ENCODE data around the gene SAMD11. TPM values are rescaled to one million over a fixed set of nuclear protein-coding genes. Genes with fewer than 3 reads are reported as not detected.

The SAMD11 gene
- polyA plus RNA-seq, 3 donors from 2014 or later, result 0.14 TPM; not detected in 2

- H3K9me3 Mint-ChIP-seq, result no peaks in the 10 kb centered on the region
- H3K27ac Mint-ChIP-seq, result no peak overlapping the region
- H3K36me3 Mint-ChIP-seq, result no peaks in the 10 kb centered on the region
- peaks cover 7 to 8% (median 7%) of the 10 kb centered on the region in 3 donors for H3K27me3 Mint-ChIP-seq (ENCODE audit: low read depth in 3 of 3)
- no peak for DNase-seq
- no peak overlapping the region for H3K4me3 Mint-ChIP-seq
- peaks cover 0 to 7% of the 10 kb centered on the region in 2 donors for H3K4me1 Mint-ChIP-seq
Measured at GRCh38 chr1:917466-918091, 6.1 kb upstream of the SAMD11 start.

GRCh38 chr1:918353-918752 is 5.4 kb upstream of the SAMD11 start:
- no peak for DNase-seq
- peaks cover 9 to 12% (median 10%) of the 10 kb centered on the region in 3 donors for H3K27me3 Mint-ChIP-seq (ENCODE audit: low read depth in 3 of 3)
- H3K36me3 Mint-ChIP-seq, result no peaks in the 10 kb centered on the region
- H3K27ac Mint-ChIP-seq, result no peak overlapping the region
- H3K4me3 Mint-ChIP-seq, result no peak overlapping the region
- no peaks in the 10 kb centered on the region for H3K9me3 Mint-ChIP-seq
- peaks cover 4 to 11% of the 10 kb centered on the region in 2 donors for H3K4me1 Mint-ChIP-seq

GRCh38 chr1:918843-919242 is 4.9 kb upstream of the SAMD11 start:
- Mint-ChIP-seq H3K4me1 (peaks cover 6 to 12% of the 10 kb centered on the region in 2 donors), H3K27ac (no peak overlapping the region), H3K4me3 (no peak overlapping the region), H3K27me3 (ENCODE audit: low read depth in 3 of 3) (peaks cover 10 to 13% (median 12%) of the 10 kb centered on the region in 3 donors), H3K36me3 (no peaks in the 10 kb centered on the region), H3K9me3 (no peaks in the 10 kb centered on the region)
- DNase-seq, result no peak

GRCh38 chr1:919271-919872 is 4.4 kb upstream of the SAMD11 start:
- H3K36me3 Mint-ChIP-seq, result no peaks in the 10 kb centered on the region
- peaks cover 10 to 13% (median 12%) of the 10 kb centered on the region in 3 donors for H3K27me3 Mint-ChIP-seq (ENCODE audit: low read depth in 3 of 3)
- H3K9me3 Mint-ChIP-seq, result no peaks in the 10 kb centered on the region
- H3K4me3 Mint-ChIP-seq, result no peak overlapping the region
- no peak for DNase-seq
- peaks cover 6 to 12% of the 10 kb centered on the region in 2 donors for H3K4me1 Mint-ChIP-seq
- no peak overlapping the region for H3K27ac Mint-ChIP-seq

- Mint-ChIP-seq H3K9me3 (no peaks in the 10 kb centered on the region), H3K36me3 (no peaks in the 10 kb centered on the region), H3K27me3 (ENCODE audit: low read depth in 3 of 3) (peaks cover 10 to 13% (median 12%) of the 10 kb centered on the region in 3 donors), H3K4me3 (no peak overlapping the region), H3K4me1 (peaks cover 6 to 13% of the 10 kb centered on the region in 2 donors), H3K27ac (no peak overlapping the region)
- no peak for DNase-seq
Measured at GRCh38 chr1:920010-920409, 3.7 kb upstream of the SAMD11 start.

- H3K9me3 Mint-ChIP-seq, result no peaks in the 10 kb centered on the region
- H3K4me3 Mint-ChIP-seq, result no peak overlapping the region
- H3K4me1 Mint-ChIP-seq, result peaks cover 6 to 13% of the 10 kb centered on the region in 2 donors
- DNase-seq, result no peak
- no peaks in the 10 kb centered on the region for H3K36me3 Mint-ChIP-seq
- no peak overlapping the region for H3K27ac Mint-ChIP-seq
- peaks cover 10 to 13% (median 12%) of the 10 kb centered on the region in 3 donors for H3K27me3 Mint-ChIP-seq (ENCODE audit: low read depth in 3 of 3)
Measured at GRCh38 chr1:920521-920920, 3.2 kb upstream of the SAMD11 start.

GRCh38 chr1:921011-921837 is 2.5 kb upstream of the SAMD11 start:
- H3K4me1 Mint-ChIP-seq, result peaks cover 6 to 13% of the 10 kb centered on the region in 2 donors
- H3K27me3 Mint-ChIP-seq (ENCODE audit: low read depth in 3 of 3), result peaks cover 12 to 18% (median 12%) of the 10 kb centered on the region in 3 donors
- peak in 1 of 3 donors; percentile 26 for DNase-seq
- no peak overlapping the region for H3K27ac Mint-ChIP-seq
- H3K36me3 Mint-ChIP-seq, result no peaks in the 10 kb centered on the region
- H3K4me3 Mint-ChIP-seq, result peak overlapping the region in 4 of 5 donors; percentile 5 to 53 (median 30)
- H3K9me3 Mint-ChIP-seq, result no peaks in the 10 kb centered on the region

- peaks cover 8 to 22% (median 20%) of the 10 kb centered on the region in 3 donors for H3K27me3 Mint-ChIP-seq (ENCODE audit: low read depth in 3 of 3)
- H3K27ac Mint-ChIP-seq, result no peak overlapping the region
Measured at GRCh38 chr1:923991-924655, 400 bp downstream of the SAMD11 start.

GRCh38 chr1:924656-925560 is 1.2 kb downstream of the SAMD11 start:
- peak overlapping the region in 4 of 5 donors; percentile 15 to 57 (median 20) for H3K4me3 Mint-ChIP-seq
- H3K27me3 Mint-ChIP-seq (ENCODE audit: low read depth in 3 of 3), result peaks cover 8 to 22% (median 20%) of the 10 kb centered on the region in 3 donors
- no peaks in the 10 kb centered on the region for H3K36me3 Mint-ChIP-seq
- H3K4me1 Mint-ChIP-seq, result peaks cover 6 to 13% of the 10 kb centered on the region in 2 donors
- DNase-seq, result no peak
- no peaks in the 10 kb centered on the region for H3K9me3 Mint-ChIP-seq
- H3K27ac Mint-ChIP-seq, result no peak overlapping the region

More at GRCh38 chr1:923991-924655, 400 bp downstream of the SAMD11 start:
- Mint-ChIP-seq H3K36me3 (no peaks in the 10 kb centered on the region), H3K4me3 (no peak overlapping the region), H3K9me3 (no peaks in the 10 kb centered on the region), H3K4me1 (peaks cover 6 to 13% of the 10 kb centered on the region in 2 donors)
- DNase-seq, result no peak

GRCh38 chr1:925561-926421 is 2.1 kb downstream of the SAMD11 start:
- no peak for DNase-seq
- Mint-ChIP-seq H3K4me3 (peak overlapping the region; percentile 27 to 68 (median 59)), H3K36me3 (no peaks in the 10 kb centered on the region), H3K27me3 (ENCODE audit: low read depth in 3 of 3) (peaks cover 8 to 22% (median 20%) of the 10 kb centered on the region in 3 donors), H3K27ac (no peak overlapping the region), H3K9me3 (no peaks in the 10 kb centered on the region), H3K4me1 (peaks cover 6 to 10% of the 10 kb centered on the region in 2 donors)

- Mint-ChIP-seq H3K4me3 (no peak overlapping the region), H3K4me1 (peaks cover 11 to 13% of the 10 kb centered on the region in 2 donors), H3K36me3 (no peaks in the 10 kb centered on the region), H3K9me3 (peaks cover 0 to 2% (median 0%) of the 10 kb centered on the region in 6 donors), H3K27me3 (ENCODE audit: low read depth in 3 of 3) (peaks cover 7 to 21% (median 16%) of the 10 kb centered on the region in 3 donors), H3K27ac (no peak overlapping the region)
- no peak for DNase-seq
Measured at GRCh38 chr1:927234-927633, 3.5 kb downstream of the SAMD11 start.

GRCh38 chr1:927748-928147 is 4.0 kb downstream of the SAMD11 start:
- Mint-ChIP-seq H3K36me3 (no peaks in the 10 kb centered on the region), H3K9me3 (peaks cover 0 to 2% (median 0%) of the 10 kb centered on the region in 6 donors), H3K27me3 (ENCODE audit: low read depth in 3 of 3) (peaks cover 8 to 17% (median 16%) of the 10 kb centered on the region in 3 donors), H3K27ac (no peak overlapping the region), H3K4me1 (peaks cover 11 to 13% of the 10 kb centered on the region in 2 donors), H3K4me3 (no peak overlapping the region)
- DNase-seq, result no peak
